Activated T-helper 1 cell treated with Interleukin-2 at 50 U/mL for 16 hours (primary cell): ENCODE measurements around the gene ECEL1.

Experiments used
- DNase-seq: peaks from one replicate; pipeline ENCODE4 v3.0.0-alpha.2; 2020; ENCODE audit warnings: low read depth

The ECEL1 gene

GRCh38 chr2:232483923-232484627 is 3.6 kb downstream of the ECEL1 start:
- no peak for DNase-seq

DNA sequence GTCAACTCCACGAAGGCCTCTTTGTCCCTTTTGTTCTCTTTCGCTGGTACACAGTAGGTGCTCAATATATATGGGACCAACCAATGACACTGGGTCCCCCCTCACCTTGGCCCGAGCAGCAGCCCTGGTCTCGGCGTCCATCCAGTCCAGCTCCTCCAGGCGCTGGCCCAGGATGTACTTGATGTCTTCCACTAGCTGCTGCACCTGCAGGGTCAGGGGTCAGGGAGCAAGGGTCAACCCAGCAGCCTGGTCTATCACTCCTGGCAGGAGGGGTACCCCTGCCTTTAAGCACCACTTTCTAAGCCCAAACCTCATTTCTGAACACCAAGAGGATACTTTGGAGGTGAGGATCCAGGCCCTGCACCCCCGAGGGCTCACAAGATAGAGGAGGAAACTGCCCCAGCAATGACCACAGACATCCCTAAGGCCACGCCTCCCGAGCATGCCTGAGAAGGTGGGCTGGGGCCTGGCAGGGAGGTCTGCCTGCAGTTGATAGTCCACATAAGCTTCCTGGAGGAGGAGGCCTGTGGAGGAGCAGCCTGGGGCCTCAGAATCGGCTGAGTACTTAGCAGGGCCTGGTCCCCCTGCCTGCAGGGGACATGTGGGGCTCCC is 4.2 kb downstream of the ECEL1 start:
- DNase-seq, result no peak

- DNase-seq, result no peak
Observed at GRCh38 chr2:232482301-232483238, 5.1 kb downstream of the ECEL1 start.

GRCh38 chr2:232481322-232482140 is 6.1 kb downstream of the ECEL1 start:
- DNase-seq, result no peak

DNA sequence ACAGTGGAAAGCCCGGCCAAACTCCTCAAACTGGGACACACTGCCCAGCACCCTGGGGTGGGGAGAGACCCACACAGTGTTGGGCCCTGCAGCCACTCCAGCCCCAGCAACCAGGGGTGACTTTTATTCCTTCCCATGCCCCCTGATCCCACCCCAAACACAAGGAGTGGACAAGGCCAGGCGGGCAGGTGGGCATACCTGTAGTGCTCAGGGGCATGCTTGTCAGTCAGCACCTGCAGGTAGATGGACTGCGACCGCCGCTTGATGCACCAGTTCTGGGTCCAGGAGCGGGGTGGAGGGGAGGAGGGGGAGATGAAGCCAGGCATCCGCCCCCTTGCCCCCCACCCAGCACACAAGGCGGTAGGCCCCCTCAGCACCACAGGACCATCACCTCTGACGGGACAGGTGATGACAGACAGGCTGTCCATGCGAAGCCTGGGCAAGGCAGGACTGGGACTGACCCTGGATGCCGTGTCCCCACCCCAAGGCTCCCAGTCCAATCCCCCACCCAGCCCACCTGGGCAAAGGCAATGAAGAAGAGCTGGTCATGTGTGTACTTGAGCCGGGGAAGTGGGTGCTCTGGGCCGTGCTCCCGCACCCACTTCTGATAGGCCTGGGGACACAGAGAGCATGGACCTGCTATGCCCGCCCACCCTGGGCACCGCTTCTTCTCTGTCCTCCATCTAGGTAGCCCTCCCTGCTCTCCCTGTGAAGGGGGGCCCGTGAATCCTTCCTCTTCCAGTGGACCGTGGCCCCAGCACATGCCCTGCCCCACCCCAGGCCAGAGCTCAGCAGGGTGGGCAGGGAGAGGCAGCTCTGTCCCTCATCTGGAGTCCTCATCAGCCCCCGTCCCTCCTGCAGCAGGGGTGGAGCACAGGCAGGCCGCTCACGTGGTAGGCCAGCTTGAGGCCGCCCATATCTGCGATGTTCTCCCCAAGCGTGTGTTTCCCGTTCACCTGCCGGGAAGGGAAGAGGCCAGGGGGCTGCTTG is 7.1 kb downstream of the ECEL1 start:
- DNase-seq, result no peak

GRCh38 chr2:232479341-232480200 is 8.1 kb downstream of the ECEL1 start:
- no peak for DNase-seq

DNA sequence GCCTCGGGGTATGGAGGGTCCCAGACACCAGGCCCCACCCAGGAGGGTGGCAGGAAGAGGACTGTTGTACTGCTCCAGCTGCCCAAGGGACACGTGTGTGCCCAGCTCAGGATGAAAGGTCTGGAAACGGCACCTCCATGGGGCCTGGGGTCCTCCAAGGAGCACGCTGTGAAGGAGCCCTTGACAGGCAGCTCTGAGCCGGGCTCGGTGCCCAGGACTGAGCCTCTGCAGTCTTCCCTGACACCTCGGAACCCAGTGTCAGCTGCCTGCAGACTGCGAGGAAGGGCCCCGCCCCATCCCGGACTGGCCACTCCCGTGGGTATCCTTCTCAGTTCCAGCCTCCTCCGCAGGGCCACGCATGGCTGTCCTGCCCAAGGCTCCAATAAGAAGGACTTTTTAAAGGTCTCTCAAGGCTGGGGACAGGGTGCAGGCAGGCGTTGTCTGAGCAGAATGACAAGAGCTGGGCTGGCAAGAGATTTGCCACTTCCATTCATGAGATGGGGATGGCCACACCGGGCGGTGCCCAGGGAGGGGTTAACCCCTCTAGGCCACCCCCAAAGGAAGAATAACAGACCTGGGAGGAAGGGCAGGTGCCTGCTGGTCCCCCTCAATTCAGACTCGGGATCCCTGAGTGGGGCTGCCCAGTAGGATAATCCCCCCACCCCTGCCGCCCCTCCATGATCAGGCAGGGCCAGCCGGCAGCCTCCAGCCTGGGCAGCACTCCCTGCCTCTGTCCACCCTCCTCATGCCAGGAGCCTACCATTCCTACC is 8.9 kb downstream of the ECEL1 start:
- no peak for DNase-seq

DNA sequence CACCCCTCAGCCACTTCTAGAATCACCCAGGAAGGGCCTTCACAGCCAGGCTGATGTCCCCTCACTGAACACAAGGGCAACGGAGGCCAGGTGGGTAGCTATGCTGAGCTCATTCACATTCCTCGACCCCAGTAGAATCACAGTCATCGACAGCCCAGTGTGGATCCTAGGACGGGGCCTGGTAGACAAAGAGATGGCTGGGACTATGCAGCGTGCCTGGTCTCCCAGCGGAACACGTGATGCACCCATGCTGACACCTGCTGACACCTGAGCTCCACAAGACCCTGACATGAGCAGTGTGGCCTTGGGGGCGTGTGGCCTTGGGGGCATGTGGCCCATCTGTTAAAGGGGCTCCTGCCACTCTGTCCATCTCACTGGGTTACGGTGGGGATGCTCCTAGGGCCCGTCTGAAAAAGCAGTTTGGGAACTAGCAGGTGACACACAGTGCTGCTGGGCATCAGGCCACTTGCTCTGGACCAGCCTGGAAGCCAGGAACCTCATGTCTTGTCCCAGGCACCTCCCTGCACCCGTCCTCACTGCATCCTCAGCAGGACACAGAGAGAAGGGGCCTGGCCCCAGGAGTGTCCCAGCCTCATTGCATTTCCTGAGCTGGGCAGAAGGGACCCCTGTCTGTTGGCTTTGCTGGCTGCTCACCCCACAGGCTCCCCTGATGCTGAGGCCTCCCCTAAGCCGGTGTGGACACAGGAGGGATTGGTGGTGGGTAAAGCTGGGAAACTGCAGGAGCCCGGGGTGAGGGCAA is 9.7 kb downstream of the ECEL1 start:
- DNase-seq, result no peak

- no peak for DNase-seq
Observed at GRCh38 chr2:232476791-232477190, 10.8 kb downstream of the ECEL1 start.

DNA sequence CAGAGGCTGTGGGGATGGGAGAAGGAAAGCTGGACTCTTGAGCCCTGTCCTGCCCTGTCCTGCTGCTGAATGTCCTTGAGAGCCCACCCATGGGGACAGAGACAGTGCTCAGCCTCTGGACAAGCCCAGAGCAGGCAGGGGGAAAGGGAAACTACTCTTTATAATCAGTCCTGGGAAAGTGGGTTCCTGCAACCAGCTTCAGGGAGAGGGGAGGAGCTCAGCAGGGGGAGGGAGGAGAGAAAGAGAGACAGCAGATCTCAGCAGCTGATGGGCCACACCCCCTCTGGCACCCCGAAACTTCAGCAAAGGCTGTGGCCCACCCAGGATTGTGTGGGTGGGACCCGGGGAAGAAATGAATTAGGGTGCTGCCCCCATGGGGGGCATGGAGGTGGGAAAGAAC is 11.6 kb downstream of the ECEL1 start:
- no peak for DNase-seq

GRCh38 chr2:232473467-232473890 is 14.2 kb downstream of the ECEL1 start:
- no peak for DNase-seq

- no peak for DNase-seq
Observed at GRCh38 chr2:232466221-232466620, 21.4 kb downstream of the ECEL1 start.

DNA sequence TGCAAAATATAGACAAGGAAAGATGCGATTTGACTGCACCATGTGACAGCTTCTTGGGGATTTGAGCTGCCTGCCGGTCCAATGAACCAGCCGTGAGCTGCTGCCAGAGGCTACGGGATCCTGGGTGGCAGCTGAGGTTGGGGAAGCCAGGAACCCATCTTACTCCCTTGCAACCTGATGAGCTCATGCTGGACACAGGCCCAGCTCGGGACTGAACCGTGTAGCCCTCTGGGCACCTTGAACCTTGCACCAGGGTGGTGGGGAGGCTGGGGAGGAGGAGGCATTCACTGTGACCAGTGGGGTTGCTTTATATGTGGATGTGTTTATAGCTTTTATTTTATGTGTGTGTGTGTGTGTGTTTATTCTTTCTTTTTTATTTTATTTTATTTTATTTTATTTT is 22.6 kb downstream of the ECEL1 start:
- no peak for DNase-seq

DNA sequence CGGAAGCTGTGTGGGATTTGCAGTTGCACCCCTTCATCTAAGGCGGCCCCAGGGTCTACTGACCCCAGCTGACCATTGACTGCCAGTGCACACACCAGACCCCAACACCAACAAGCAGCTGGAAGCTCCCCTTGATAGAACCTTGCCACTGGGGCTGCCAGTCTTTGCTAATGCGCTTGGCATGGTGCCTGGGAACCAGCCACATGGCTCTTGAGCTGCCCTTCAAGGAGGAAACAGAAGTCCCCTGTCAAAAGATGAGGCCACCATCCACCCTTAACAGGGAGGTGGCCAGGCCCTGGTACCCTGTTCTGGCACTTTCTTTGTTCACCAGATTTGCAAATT is 23.1 kb downstream of the ECEL1 start:
- no peak for DNase-seq

GRCh38 chr2:232463701-232464543 is 23.7 kb downstream of the ECEL1 start:
- DNase-seq, result no peak

GRCh38 chr2:232460171-232460570 is 27.5 kb downstream of the ECEL1 start:
- DNase-seq, result no peak

DNA sequence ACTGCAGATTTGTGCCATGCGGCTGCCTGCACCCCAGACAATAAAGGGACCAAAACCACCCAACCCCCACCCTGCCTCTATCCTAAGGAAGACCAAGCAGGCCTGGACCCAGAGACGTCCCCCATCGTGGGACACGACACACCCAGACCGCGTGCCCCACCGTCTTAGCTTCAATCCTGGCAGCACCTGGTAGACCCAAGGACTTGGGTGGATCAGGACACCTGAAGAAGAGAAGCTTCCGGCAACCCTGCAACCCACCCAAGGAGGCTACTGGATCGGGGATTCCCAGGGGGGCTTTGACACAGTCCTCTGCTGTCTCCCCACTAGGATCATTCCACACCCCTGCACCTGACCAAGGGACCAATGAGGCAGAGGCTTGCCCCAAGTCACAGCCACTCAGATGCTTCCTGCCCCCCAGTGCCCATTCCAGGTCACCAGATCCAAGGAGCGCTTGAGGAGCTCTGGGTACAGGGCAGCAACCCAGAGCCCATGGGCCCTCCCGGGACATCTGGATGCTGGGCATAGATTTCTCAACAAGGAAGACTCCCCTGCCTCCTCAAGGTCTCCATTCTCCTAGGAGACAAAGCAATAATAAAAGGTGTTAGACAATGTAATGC is 28.1 kb downstream of the ECEL1 start:
- DNase-seq, result no peak
